Caco-2 (cell line): ENCODE results near the gene FCRLB. TPM values are rescaled to one million over a fixed set of nuclear protein-coding genes. Genes with fewer than 3 reads are reported as not detected.

Experiments used
- BruUV-seq: library from RNA; stranded (reverse); fragments of 400-500 nt; replicated peaks from 2 replicates; lab custom pipeline; 2021; lab: Mats Ljungman, UMichigan
- CTCF ChIA-PET: fragments of 300-600 bp; sonication (Branson Sonifier 250); formaldehyde crosslinking; loops from one replicate; lab custom pipeline; 2022; ENCODE audit warnings: antibody characterized with exemption; lab: Charles Lee
- POLR2A ChIA-PET: fragments of 300-600 bp; sonication (Branson Sonifier 250); formaldehyde crosslinking; loops from one replicate; lab custom pipeline; 2022; ENCODE audit warnings: antibody characterized with exemption; lab: Charles Lee
- DNase-seq, 2 experiments: peaks; one replicate each; pipeline versions ENCODE4 v3.0.0 to v3.0.0-alpha.2; 2020 to 2022
- H3K27me3 ChIP-seq: replicated peaks from 2 replicates; pipeline ENCODE4 v1.6.0; 2011; ENCODE audit warnings: low read length; ENCODE audit not compliant: control insufficient read depth, insufficient read depth
- H3K36me3 ChIP-seq: 2 replicates; pipeline ENCODE4 v1.5.1; 2011; ENCODE audit warnings: low read length; ENCODE audit not compliant: control insufficient read depth, insufficient read depth
- H3K4me1 ChIP-seq: fragments of 250-450 bp; sonication (Bioruptor Pico); 2 replicates; pipeline ENCODE4 v1.5.1; 2020; ENCODE audit warnings: mild to moderate bottlenecking
- H3K4me3 ChIP-seq: 2 replicates; pipeline ENCODE4 v1.5.1; 2011; ENCODE audit warnings: low read depth, mild to moderate bottlenecking, control low read depth, low read length
- H3K9me3 ChIP-seq: fragments of 250-450 bp; sonication (Bioruptor Pico); 2 replicates; pipeline ENCODE4 v1.5.1; 2020; ENCODE audit warnings: mild to moderate bottlenecking, moderate library complexity
- H3K27ac Mint-ChIP-seq: one replicate; pipeline ENCODE4 v1.8.0; 2022; ENCODE audit warnings: mixed read lengths; ENCODE audit not compliant: unreplicated experiment
- H3K27me3 Mint-ChIP-seq: one replicate; pipeline ENCODE4 v1.8.0; 2022; ENCODE audit warnings: mixed read lengths; ENCODE audit not compliant: insufficient read depth, unreplicated experiment
- H3K36me3 Mint-ChIP-seq: one replicate; pipeline ENCODE4 v1.8.0; 2022; ENCODE audit warnings: mild to moderate bottlenecking, mixed read lengths; ENCODE audit not compliant: insufficient read depth, unreplicated experiment
- H3K4me1 Mint-ChIP-seq: one replicate; pipeline ENCODE4 v1.8.0; 2022; ENCODE audit warnings: low read depth, mixed read lengths; ENCODE audit not compliant: unreplicated experiment
- H3K4me3 Mint-ChIP-seq: one replicate; pipeline ENCODE4 v1.8.0; 2022; ENCODE audit warnings: mild to moderate bottlenecking, moderate library complexity, mixed read lengths; ENCODE audit not compliant: unreplicated experiment
- H3K9me3 Mint-ChIP-seq: one replicate; pipeline ENCODE4 v1.8.0; 2022; ENCODE audit warnings: mixed read lengths; ENCODE audit not compliant: unreplicated experiment
- intact Hi-C: fragments of 100-400 bp; cut with micrococcal nuclease; formaldehyde crosslinking; loops from one replicate; pipeline ENCODE4 v1.10.0; 2022; ENCODE audit not compliant: unreplicated experiment
- total RNA-seq: library from RNA; stranded (reverse); gene quantifications from 2 replicates; pipeline ENCODE4 v1.2.3, GENCODE V29; 2022
- TF ChIP-seq, protein P1 (sequence below), 2 experiments: fragments of 200-600 bp in 1 of 2; IDR thresholded peaks; 1 replicate in 1 of 2; 2 replicates in 1 of 2; pipeline versions ENCODE4 v1.5.1 to v1.8.0; 2011 to 2022; ENCODE audit warnings: antibody characterized with exemption in 1 of 2, control low read depth in 1 of 2, inconsistent platforms in 1 of 2, low read depth in 1 of 2, low read length in 1 of 2, mild to moderate bottlenecking in 1 of 2, moderate library complexity in 1 of 2; ENCODE audit not compliant: insufficient read depth in 1 of 2, severe bottlenecking in 1 of 2, unreplicated experiment in 1 of 2

FCRLB gene
- total RNA-seq, 1 experiment from 2014 or later: 0.29 TPM

DNA sequence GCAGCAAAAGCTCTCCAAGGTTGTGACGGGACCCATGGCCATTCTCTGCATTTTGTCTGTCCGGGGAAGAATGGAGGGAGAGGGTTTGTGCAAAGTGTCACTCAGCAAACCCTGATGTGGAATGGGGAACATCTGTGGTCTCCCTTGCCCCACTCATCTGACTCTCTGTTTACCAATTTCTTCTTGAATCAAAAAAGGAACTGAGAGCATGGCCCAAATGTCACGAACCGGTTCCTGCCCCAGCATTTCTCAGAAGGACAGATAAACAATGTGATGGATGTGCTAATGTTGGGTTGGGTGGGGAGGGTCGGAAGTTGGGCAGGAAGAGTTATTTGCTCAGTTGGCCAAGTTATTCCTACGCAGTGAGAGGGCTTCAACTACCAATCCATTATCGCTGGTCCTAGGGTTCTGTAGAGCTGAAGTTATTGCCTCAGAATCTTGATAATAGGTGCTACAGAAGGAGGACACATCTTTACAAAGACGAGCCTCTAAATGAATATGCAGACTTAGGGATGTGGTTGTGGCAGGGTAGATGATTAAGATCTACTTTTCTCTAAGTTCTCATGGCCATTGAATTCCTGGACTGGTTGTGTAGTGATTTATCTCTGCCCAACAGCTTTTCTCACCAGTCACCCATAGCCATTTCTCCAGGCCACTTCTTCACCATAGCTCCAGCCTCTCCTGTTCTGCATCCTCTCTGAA, 18.7 kb downstream of the FCRLB start:
- no peak overlapping the region for H3K27ac Mint-ChIP-seq
- no peak overlapping the region for H3K4me3 ChIP-seq
- no TSS peak for BruUV-seq
- intact Hi-C loops: loop anchor here (5.0 kb wide), 1 partner anchor 173 kb away; no protein-coding TSS in a partner anchor
- H3K9me3 Mint-ChIP-seq: no peaks in the 10 kb centered on the region
- TF ChIP-seq, protein P1, sequence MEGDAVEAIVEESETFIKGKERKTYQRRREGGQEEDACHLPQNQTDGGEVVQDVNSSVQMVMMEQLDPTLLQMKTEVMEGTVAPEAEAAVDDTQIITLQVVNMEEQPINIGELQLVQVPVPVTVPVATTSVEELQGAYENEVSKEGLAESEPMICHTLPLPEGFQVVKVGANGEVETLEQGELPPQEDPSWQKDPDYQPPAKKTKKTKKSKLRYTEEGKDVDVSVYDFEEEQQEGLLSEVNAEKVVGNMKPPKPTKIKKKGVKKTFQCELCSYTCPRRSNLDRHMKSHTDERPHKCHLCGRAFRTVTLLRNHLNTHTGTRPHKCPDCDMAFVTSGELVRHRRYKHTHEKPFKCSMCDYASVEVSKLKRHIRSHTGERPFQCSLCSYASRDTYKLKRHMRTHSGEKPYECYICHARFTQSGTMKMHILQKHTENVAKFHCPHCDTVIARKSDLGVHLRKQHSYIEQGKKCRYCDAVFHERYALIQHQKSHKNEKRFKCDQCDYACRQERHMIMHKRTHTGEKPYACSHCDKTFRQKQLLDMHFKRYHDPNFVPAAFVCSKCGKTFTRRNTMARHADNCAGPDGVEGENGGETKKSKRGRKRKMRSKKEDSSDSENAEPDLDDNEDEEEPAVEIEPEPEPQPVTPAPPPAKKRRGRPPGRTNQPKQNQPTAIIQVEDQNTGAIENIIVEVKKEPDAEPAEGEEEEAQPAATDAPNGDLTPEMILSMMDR (IDR thresholded peaks at IDR 0.05; ENCODE audit: insufficient read depth in 1 of 2, low read depth in 1 of 2, low read length in 1 of 2, severe bottlenecking in 1 of 2, unreplicated experiment in 1 of 2): no peak
- H3K36me3 Mint-ChIP-seq: no peaks in the 10 kb centered on the region
- no peaks in the 10 kb centered on the region for H3K36me3 ChIP-seq
- no peak for DNase-seq
- H3K27me3 ChIP-seq: no peaks in the 10 kb centered on the region
- H3K27me3 Mint-ChIP-seq: peaks cover 8% of the 10 kb centered on the region
- H3K4me3 Mint-ChIP-seq: no peak overlapping the region
- ChIA-PET POLR2A (interaction anchor here (1.6 kb wide), 1 partner anchor 14 kb away, joined by 3 read pairs; no protein-coding TSS in a partner anchor), CTCF (interaction anchor here (1.0 kb wide), 1 partner anchor 14 kb away, joined by 3 read pairs; no protein-coding TSS in a partner anchor)
- no peaks in the 10 kb centered on the region for H3K9me3 ChIP-seq
- no peaks in the 10 kb centered on the region for H3K4me1 Mint-ChIP-seq
- no peaks in the 10 kb centered on the region for H3K4me1 ChIP-seq

DNA sequence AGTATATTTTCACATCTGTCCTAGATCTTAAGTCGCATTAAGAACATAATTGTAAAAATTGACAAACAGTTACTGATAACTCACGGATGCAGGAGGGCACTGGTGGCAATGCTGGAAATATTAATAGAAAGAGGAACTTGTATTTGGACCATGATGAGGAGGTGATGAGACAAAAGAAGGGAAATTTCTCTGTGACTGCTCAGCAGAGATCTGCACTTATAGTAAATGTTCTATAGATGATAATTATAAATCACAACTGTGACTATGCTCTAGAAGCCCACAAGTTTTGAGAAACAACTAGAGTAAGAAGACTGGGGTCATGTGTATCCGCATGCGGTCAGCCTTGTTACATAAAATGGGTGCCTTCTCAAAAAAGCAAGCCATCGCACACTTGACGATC, 19.6 kb downstream of the FCRLB start:
- Histone ChIP-seq H3K4me1 (no peaks in the 10 kb centered on the region), H3K9me3 (no peaks in the 10 kb centered on the region), H3K27me3 (no peaks in the 10 kb centered on the region), H3K4me3 (no peak overlapping the region), H3K36me3 (no peaks in the 10 kb centered on the region)
- CTCF ChIA-PET: interaction anchor here (0.6 to 1.5 kb wide), 4 partner anchors 8 to 1546 kb away, joined by 3 to 7 read pairs (median 4); partner anchors contain the start of gene DUSP12
- no peak overlapping the region for H3K27ac Mint-ChIP-seq
- no peaks in the 10 kb centered on the region for H3K4me1 Mint-ChIP-seq
- H3K27me3 Mint-ChIP-seq: peaks cover 6% of the 10 kb centered on the region
- no peaks in the 10 kb centered on the region for H3K9me3 Mint-ChIP-seq
- DNase-seq: no peak
- intact Hi-C loops: loop anchor here (1.0 to 5.0 kb wide), 3 partner anchors 94 to 257 kb away; no protein-coding TSS in a partner anchor
- no peaks in the 10 kb centered on the region for H3K36me3 Mint-ChIP-seq
- TF ChIP-seq, protein P1 (IDR thresholded peaks at IDR 0.05; ENCODE audit: insufficient read depth in 1 of 2, low read depth in 1 of 2, low read length in 1 of 2, severe bottlenecking in 1 of 2, unreplicated experiment in 1 of 2): no peak
- POLR2A ChIA-PET: interaction anchor here (1.5 to 1.6 kb wide), 2 partner anchors 9 to 14 kb away, joined by 3 to 5 read pairs; partner anchors contain the start of gene DUSP12
- no TSS peak for BruUV-seq
- no peak overlapping the region for H3K4me3 Mint-ChIP-seq

DNA sequence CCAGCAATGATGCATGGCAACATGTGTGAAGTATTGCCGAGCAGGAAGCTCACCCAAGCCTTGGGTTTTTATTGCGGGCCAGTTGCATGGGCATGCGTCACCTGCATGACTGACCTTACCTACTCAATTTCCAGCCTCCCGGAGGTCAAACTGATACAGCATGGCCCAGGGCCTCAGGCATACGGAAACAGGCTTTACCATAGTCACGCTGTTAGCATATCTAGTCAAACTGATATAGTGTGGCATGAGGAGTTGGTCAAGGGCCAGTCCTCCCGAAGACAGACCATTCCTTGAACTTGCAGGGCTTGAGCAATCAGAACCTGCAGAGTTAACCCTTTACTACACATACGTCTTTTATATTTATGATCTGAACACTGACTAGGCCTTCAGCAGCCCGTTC, 21.9 kb downstream of the FCRLB start:
- ChIA-PET CTCF (interaction anchor here (0.7 kb wide), 1 partner anchor 264 kb away, joined by 4 read pairs; no protein-coding TSS in a partner anchor), POLR2A (no interaction called here)
- TF ChIP-seq, protein P1 (IDR thresholded peaks at IDR 0.05; ENCODE audit: insufficient read depth in 1 of 2, low read depth in 1 of 2, low read length in 1 of 2, severe bottlenecking in 1 of 2, unreplicated experiment in 1 of 2): no peak
- no peaks in the 10 kb centered on the region for H3K9me3 Mint-ChIP-seq
- Histone ChIP-seq H3K36me3 (no peaks in the 10 kb centered on the region), H3K27me3 (no peaks in the 10 kb centered on the region), H3K4me1 (no peaks in the 10 kb centered on the region), H3K9me3 (no peaks in the 10 kb centered on the region), H3K4me3 (no peak overlapping the region)
- intact Hi-C loops: loop anchor here (5.0 kb wide), 1 partner anchor 176 kb away; no protein-coding TSS in a partner anchor
- H3K27ac Mint-ChIP-seq: no peak overlapping the region
- no peaks in the 10 kb centered on the region for H3K4me1 Mint-ChIP-seq
- no peaks in the 10 kb centered on the region for H3K36me3 Mint-ChIP-seq
- no peak for DNase-seq
- peaks cover 9% of the 10 kb centered on the region for H3K27me3 Mint-ChIP-seq
- no TSS peak for BruUV-seq
- H3K4me3 Mint-ChIP-seq: no peak overlapping the region
